Measurements from ENCODE around the gene STARD8.

DNA sequence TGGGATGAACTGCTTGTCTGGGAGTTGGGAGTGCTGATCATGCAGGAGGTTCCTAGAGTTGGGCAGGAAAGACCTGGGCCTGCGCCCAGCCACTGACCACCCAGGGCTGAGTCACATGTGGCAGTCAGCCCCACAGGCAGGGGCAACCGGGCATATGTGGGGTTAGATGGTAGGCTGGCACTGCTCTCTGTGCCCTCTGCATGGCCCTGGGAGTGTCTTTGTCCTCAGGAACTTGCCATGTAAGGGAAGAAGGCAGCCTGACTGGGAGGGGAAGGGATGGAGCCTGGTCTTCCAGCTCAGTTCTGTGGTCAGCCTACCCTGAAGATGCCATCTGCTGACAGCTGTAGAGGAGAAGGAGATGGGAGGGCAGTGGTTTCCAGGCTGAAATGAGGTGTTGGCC, 111.2 kb downstream of the STARD8 start:
- TF ChIP-seq POLR2AphosphoS5 (IDR thresholded peaks at IDR 0.05; ENCODE audit: borderline replicate concordance, low read depth, low read length) = no peak
- TF ChIP-seq EZH2 (IDR thresholded peaks at IDR 0.05) = no peak
- no peak for TF ChIP-seq FOXP2 (optimal IDR thresholded peaks at IDR 0.05; ENCODE audit: control extremely low read depth, extremely low read length, insufficient read depth)
